Esophagus squamous epithelium (tissue), 4 donors: Measurements from ENCODE around the gene NOTCH2NLA.
"Not testable (repeated sequence)": the region's sequence is repeated elsewhere in the genome, so short reads cannot be mapped to it uniquely, and the experiment has no call there.

Source experiments
- CTCF ChIP-seq, 6 experiments: fragments of 450-650 bp in 4 of 6; fragments of 200-600 bp in 2 of 6; sonication (generic) in 2 of 6; IDR thresholded peaks; one replicate each; pipeline ENCODE4 v1.5.1; 2016 to 2019; ENCODE audit warnings: antibody characterized with exemption in 6 of 6, mild to moderate bottlenecking in 4 of 6, moderate library complexity in 4 of 6
- POLR2A ChIP-seq, 4 donors: fragments of 450-650 bp; IDR thresholded peaks; one replicate each; pipeline ENCODE4 v1.6.1; 2017; ENCODE audit warnings: antibody characterized with exemption in 4 of 4, mild to moderate bottlenecking in 4 of 4, moderate library complexity in 3 of 4

GRCh38 chr1:146272734-146273133 lies 43.9 kb upstream of the NOTCH2NLA start:
- TF ChIP-seq CTCF, POLR2A (IDR thresholded peaks at IDR 0.05): not testable (repeated sequence)
